Glomerular endothelial cell (primary cell): ENCODE data around the gene CRISPLD2. TPM values are rescaled to one million over a fixed set of nuclear protein-coding genes. Genes with fewer than 3 reads are reported as not detected.

ENCODE experiments used
- DNase-seq: peaks from one replicate; pipeline ENCODE4 v3.0.0-alpha.2; 2011; ENCODE audit warnings: low read depth, low spot score; ENCODE audit errors: extremely low read depth
- total RNA-seq: library from RNA; depleted of rRNA; stranded (reverse); fragments of >200 nt; gene quantifications from 2 replicates; pipeline ENCODE4 v1.2.3, GENCODE V29; 2015

CRISPLD2 gene
- total RNA-seq, 1 donor from 2014 or later, result 9.9 TPM

DNA sequence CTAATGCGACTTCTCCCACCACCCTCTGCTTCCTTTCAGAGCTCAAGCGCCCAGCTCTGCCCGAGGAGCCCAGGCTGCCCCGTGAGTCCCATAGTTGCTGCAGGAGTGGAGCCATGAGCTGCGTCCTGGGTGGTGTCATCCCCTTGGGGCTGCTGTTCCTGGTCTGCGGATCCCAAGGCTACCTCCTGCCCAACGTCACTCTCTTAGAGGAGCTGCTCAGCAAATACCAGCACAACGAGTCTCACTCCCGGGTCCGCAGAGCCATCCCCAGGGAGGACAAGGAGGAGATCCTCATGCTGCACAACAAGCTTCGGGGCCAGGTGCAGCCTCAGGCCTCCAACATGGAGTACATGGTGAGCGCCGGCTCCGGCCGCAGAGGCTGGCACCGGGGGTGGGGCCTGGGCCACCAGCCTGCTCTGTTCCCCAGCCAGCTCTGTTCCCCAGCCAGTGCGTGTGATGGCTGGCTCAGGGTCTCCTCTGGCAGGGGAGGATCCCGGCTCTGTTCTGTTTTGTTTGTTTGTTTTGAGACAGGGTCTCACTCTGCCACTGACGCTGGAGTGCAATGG is 18.7 kb downstream of the CRISPLD2 start:
- no peak for DNase-seq

DNA sequence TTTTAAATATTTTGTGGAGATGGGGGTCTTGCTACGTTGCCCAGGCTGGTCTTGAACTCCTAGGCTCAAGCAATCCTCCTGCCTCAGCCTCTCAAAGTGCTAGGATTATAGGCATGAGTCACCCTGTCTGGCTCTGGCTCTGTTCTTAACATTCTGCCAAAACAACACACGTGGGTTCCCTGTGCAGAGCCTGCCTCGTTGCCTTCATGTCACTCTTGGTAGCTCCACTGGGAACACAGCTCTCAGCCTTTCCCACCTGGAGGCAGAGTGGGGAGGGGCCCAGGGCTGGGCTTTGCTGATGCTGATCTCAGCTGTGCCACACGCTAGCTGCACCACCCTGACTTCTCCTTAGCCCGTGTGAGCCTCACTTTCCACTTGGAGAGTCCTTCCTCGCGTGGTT is 19.3 kb downstream of the CRISPLD2 start:
- DNase-seq, result no peak

DNA sequence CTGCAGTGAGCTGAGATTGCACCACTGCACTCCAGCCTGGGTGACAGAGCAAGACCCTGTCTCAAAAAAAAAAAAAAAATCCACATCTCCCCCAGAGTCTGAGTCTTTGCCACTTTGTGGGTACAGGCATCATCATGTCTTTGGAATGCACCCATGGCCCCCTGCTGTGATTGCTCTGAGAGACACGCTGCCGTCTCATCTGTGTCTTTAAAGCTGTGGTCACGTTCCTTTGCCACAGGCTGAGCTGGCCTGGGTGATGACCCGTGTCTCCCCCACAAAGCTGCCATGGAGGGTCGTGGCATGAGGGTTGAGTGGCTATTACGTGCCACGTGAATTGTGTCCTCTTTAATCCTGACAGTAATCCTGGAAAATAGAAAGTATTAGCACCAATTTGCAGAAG is 20.2 kb downstream of the CRISPLD2 start:
- no peak for DNase-seq

DNA sequence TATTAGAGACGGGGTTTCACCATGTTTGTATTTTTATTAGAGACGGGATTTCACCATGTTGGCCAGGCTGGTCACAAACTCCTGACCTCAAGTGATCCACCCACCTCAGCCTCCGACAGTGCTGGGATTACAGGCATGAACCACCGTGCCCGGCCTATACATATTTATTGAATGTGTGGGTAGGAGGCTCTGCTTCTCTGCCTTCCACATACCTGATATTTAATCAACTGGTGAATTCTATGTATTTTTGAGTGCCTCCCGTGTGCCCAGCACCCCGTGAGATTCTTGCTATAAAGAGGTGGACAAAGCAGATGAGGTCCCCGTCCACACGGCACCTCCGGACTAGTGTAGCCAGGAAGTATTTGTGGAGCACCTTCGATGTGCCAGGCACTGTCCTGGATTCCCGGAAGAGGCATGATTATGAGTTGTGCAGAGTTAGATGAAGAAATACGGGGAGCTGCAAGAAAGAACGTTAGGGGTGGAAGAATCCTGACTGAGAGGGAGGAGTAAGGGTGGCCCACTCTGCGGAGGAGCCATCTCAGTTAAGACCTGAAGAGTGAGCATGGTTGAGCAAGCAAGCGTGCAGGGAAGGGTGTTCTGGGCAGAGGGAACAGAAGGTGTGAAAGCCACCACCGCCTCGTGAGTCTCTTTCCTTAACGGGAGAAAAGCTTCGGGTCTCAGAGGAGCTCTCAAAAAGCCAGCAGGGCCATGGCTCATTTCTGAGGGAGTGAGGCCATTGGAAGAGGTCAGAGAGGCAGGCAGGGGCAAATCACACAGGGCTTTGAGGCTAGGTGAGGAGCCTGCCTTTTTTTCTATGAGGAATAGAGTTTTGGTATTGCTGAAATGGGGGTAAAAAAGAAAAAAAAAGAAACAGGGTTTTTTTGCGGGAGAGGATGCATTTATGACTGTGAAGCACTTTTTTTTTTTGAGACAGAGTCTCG is 21.2 kb downstream of the CRISPLD2 start:
- no peak for DNase-seq

DNA sequence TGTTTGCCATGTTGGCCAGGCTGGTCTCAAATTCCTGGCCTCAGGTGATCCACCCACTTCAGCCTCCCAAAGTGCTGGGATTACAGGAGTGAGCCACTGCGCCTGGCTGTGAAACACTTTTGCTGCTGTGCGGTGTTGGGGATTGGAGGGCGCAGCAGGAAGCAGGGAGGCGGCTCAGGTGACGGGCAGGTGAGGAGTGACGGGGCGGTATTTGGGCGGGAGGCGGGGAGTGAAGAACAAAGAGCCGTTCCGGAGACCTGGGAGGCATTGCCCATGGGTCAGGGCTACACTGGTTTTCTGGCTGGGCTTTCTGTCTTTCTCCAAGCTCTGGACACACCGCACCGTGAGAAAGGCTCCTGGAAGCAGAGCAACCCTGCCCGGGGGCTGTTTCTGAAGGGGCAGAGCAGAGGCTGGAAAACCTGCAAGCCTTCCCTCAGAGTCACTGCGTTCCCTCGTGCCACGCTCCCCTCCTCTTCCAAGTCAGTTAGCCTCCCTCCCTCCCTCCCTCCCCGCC is 22.1 kb downstream of the CRISPLD2 start:
- DNase-seq, result no peak

DNA sequence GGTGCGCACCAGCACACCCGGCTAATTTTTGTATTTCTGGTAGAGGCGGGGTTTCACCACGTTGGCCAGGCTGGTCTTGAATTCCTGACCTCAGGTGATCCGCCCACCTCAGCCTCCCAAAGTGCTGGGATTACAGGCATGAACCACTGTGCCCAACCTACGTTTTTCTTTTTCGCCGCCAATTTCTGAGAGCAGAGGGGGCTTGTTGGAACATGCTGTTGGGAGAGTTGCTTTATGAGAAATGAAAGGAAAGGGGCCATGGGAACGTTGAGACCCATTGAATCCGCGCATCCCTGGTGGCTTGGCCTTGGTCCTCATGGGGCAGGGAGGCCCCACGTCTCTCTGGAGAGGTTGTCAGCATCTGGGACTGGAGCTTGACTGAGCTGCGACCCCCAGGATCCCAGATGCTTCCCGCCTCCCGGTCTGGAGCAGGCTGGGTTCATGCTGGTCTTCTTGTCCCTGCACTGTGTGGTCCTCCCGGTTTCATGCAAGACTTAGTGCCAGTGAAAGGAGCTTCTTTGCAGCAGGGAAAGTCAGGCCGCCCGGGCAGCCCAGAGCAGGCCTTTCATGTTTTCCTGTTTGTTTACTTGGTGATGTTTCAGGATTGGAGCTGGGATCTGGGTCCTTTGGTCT is 22.8 kb downstream of the CRISPLD2 start:
- DNase-seq, result no peak

DNA sequence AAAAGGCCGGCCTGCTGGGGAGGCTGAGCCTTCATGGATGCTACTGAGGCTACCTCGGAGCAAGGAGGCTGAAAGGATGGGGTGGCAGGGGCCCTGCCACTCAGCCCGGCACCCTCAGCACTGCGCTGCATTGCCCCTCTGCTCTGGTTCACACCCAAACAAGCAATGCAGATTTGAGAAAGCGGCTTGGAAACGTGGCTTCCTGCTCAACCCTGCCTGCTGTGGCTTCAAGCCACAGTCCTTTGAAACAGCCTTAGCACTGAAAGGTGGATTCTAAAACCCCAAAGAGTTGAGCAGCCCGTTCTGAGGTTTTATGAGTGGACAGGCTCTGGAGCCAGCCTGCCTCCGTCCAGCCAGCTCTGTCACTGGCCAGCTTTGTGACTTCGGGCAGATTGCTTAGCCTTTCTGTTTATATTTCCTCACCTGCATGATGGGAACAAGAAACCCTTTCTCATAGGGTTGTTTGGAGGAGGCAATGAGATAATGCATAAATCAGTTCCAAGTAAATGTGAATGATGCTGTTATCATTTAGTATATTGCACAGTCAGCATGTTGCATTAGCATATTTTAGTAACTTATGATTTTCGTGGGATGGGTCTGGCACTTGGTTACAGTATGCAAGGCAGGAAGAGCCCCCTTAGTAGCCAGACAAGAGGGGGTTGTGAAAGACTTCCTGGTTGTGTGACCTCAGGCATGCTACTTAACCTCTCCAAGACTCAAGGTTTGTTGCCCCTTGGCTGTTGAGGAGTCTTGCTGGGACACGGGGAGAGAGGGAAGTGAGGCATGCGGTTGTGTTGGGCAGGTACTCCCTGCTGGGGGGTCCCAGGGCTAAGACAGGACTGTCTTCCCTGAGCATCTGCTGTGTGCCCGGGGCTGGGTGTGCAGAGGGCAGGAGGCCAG is 23.6 kb downstream of the CRISPLD2 start:
- DNase-seq, result no peak

DNA sequence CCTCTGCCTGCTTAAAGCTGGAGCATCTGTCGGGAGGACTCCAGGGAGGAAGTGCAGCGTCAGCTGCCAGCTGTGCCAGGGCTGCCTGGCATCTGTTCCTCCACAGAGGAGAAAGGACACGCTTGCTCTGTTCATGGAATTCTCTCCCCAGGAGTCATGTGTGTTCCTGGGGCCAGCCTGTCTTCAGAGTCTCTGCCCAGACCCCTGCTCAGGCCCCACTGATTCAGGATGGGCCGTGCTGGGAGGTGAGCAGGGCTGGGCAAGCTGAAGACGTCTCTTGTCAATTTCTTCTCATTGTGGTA is 24.2 kb downstream of the CRISPLD2 start:
- DNase-seq, result no peak

DNA sequence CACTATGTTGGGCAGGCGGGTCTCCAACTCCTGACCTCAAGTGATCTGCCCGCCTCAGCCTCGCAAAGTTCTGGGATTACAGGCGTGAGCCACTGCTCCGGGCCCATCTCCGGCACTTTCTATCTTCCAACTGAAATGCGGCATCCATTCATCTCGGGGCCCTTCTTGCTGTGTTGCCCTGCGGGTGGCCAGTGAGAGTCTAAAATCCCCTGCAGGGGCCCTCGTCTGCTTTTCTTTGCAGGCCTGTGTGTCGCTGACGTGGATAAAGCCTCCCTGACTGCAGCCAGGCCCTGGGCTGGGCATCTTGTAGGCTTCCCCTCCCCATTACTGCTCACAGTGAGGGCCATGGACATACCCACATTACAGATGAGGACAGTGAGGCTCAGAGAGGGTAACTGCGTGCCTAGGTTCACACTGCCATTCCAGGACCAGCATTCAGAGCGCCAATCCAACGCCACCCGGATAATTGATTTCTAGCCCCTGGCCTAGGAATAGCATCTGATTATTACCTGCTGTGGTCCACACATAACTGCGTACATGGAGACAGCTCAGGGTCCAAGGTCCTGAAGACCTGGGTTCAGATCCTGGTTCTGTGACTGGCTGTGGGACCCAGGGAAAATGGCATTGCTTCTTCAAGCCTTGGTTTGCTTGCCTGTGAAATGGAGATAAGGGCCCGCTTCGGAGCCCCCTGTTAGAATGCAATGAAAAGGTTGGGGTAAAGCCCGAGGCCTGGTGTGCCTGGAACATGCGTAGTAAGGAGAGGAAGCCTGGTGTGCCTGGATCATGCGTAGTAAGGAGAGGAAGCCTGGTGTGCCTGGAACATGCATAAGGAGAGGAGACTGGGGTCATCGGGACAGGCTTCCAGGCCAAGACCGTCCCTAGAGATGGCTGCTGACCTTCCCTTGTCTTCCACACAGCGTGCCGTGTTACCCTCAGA is 25.0 kb downstream of the CRISPLD2 start:
- DNase-seq, result no peak

DNA sequence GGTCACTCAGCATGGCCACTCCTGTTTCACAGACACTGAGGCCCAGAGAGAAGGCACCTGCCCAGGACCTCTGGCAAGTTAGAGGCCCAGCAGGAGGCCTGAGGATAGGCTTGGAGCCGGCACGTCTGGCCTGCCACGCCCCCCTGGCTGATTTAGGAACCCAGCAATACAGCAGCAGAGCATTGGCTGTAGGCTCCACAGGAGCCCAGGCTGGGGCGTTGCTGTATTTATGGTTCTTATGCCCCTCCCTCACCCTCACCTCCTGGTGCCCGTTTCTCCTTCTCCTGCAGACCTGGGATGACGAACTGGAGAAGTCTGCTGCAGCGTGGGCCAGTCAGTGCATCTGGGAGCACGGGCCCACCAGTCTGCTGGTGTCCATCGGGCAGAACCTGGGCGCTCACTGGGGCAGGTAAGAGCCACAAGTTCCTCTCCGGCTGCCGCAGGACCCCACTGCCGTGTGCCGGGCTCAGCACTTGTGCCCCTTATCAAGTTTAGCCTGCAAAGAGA is 25.8 kb downstream of the CRISPLD2 start:
- DNase-seq, result no peak

DNA sequence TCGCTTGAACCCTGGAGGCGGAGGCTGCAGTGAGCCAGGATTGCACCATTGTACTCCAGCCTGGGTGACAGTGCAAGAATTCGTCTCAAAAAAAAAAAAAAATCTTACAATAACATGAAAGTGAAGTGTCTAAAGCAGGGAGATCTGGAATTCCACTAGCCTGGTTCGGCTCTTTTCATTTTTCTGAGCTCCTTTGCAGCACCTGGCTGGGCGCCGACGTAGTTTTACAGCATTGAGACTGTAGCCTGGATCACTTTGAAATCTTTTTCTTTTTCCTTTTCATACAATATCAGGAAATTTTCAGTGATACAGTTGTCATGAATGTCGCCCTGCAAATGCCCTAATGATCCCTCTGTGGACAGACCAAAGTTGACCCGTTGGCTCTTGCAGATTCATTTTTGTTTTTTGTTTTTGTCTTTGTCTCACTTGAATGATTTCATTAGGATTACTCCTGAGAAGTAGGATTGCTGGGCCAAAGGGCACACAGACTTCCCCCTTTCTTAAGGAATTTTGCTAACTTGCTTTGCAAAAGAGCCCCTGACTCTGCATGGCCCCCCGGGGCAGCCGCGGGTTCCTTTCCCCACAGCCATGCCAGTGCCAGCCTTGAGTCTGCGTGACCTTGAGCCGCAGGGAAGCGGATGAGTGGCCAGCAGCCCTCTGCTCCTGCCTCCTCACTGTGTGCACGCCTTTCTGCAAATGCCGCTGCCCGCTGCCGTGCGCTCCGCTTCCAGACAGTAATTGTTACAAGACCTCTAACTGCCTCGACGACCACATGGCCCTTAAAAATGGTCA is 28.0 kb downstream of the CRISPLD2 start:
- DNase-seq, result no peak

DNA sequence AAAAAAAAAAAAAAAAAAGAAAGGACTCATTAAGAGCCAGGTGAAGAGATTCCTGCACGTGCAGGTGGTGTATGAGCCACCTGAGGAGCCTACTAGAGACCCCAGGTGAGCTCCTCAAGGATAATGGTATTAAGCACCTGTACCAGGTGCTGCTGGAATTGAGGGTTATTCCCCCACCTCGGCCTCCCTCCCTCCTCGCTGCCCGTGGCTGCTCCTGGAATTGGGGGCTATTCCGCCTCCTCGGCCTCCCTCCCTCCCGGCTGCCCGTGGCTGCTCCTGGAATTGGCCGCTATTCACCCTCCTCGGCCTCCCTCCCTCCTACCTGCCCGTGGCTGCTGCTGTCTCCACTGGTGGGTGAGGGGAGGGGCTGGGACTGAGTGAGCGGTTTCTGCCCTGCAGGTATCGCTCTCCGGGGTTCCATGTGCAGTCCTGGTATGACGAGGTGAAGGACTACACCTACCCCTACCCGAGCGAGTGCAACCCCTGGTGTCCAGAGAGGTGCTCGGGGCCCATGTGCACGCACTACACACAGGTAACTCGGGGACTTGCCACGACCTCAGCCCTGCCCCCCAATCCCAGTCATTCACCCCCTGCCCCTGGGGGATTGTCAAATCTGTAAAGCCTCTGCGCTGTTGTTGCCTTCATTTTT is 29.3 kb downstream of the CRISPLD2 start:
- no peak for DNase-seq

DNA sequence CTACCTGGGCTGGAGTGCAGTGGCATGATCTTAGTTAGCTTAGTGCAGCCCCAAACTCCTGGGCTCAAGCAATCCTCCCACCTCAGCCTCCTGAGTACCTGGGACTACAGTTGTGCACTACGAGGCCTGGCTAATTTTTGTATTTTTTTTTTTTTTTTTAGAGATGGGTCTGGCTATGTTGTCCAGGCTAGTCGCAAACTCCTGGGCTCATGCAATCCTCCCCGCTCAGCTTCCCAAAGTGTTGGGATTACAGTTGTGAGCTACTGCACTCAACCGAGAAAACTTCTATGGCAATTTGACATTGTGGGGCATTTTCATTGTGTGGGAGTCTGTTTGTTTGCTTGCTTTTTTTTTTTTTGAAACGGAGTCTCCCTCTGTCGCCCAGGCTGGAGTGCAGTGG is 30.0 kb downstream of the CRISPLD2 start:
- no peak for DNase-seq

DNA sequence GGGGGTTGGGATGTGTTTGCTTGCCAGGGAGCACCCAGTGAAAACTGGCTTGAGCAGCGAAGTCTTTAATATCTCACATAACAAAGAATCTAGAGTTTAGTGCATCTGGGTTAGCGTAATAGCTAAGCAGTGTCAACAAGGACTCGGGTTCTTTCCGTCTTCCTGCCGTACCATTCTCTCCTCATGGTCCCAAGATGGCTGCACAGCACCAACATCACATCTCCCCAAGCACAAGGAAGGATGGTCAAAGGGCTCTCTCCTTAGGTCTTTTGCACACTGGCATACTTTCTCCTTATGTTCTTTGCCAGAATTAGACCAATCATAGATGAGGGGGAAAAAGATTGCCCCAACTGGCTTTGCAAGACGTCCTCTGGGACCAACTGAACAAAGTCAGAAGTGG is 30.9 kb downstream of the CRISPLD2 start:
- DNase-seq, result no peak

DNA sequence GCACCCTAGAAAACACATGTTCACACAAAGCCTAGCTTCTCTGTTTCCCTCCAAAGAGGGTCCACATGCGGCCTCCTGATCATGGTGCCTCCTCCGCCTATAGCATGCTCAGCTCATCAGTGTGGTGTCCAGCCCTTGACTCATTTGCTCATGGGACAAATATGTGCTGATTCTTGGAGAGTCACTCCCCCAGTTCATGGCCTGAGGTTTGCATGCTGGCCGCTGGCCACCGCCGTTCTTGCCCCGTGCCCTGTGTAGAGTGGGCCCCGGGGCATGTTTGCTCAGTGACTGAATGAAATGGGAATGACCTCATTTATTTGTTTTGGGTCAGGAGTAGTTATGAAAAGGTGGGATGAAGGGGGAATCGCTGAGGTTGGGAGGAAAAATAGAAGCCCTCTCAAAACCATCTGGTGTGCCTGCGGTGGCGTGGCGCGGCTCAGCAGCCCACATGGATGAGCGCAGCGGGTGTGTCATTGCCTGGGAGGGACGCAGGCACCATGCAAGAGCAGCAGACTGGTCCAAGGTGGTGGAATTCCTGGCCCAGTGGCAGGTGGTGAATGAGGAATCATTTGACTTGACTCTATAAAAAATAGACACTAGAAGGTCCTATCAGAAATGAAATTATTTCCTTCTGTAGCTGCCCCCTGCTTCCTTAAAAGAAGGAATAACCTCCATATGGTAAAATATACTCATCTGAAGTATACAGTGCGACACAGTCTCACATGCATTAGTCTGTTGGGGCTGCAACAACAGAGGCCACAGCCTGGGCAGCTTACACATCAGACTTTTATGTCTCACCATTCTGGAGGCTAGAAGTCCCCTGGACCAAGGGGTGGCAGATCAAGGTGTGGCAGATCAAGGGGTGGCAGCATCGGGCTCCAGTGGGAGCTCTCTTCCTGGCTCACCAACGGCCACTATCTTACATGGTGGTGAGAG is 31.7 kb downstream of the CRISPLD2 start:
- no peak for DNase-seq

DNA sequence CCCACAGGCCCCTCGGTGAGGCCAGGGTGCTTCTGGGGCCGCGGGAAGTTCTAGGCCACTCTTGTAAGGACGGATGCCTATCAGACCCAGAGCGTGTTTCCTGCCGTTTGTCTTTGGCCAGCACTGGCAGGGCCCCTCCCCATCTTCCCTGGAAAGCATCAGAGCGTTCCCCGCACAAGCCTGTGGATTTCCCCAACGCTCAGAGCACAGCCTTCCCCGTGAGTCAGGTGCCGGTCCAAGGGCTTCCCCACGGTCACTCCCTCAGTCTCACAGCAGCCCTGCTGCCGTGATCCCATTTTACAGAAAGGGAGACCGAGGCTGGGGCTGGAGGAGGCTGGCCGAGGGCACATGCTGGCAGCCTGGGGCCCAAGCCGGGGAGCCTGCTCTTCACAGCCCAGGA is 33.7 kb downstream of the CRISPLD2 start:
- DNase-seq, result no peak

DNA sequence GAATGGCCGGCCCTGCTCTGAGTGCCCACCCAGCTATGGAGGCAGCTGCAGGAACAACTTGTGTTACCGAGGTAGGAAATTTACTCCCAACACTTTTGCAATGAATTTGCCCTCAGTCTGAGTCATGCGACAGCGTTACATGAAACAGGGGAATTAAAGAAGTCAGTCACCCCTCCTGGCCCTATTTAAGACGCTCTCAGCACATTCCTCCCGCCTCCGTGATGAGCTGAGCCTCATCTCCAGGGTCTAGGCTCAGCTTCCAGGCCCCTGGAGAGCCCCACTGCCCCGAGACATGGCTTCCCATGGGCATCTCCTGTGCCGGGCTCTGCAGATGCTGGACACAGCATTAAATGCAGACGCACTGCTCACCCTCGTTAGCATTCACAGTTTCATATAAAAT is 35.0 kb downstream of the CRISPLD2 start:
- no peak for DNase-seq
